Stimulated activated CD8-positive, alpha-beta memory T cell treated with anti-CD3 and anti-CD28 coated beads, Interleukin-12 subunit alpha, Interleukin-12 subunit beta, amount 100 ng/mL, for 4 hours (primary cell): Measurements from ENCODE around the gene KREMEN1.
"Not testable (repeated sequence)": the region's sequence is repeated elsewhere in the genome, so short reads cannot be mapped to it uniquely, and the experiment has no call there.

Experiments used
- DNase-seq: peaks from one replicate; pipeline ENCODE4 v3.0.0-alpha.2; 2020; ENCODE audit warnings: low read depth

KREMEN1 gene

DNA sequence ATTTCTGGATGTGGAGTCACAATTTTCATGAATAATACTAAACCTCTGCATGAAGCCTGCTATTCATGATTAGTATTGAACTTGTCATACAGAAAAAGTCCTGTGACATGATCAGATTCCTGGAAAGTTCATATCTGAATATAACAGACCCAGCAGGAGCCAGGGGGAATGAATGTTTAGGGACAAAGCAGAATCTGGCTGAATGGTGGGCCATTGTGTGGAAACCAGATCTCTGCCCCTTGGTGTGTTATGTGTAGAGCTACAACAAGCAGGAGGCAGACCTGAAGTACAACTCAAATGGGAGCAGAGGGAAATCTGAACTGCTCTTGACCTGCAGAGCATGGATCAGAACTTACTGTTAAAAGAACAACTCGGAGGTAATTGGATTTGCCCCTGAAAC is 30.3 kb downstream of the KREMEN1 start:
- DNase-seq, result no peak

DNA sequence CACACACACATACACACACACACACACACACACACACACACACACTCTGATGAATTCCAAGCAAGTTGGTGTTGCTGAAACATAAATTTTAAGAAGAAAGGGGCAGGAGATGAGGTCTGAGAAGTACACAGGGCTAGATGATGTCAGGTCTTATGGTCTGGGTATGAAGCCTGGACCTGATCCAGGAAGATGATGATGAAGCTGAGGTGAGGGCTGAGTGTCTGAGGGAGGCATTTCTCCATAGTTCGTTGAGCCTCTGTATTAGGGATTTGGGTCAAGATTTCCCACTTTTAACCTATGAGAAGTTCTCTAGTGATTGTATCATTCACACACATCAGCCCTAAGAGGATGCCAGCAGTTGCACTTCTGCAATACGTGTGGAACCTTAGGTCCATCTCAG is 32.6 kb downstream of the KREMEN1 start:
- no peak for DNase-seq

DNA sequence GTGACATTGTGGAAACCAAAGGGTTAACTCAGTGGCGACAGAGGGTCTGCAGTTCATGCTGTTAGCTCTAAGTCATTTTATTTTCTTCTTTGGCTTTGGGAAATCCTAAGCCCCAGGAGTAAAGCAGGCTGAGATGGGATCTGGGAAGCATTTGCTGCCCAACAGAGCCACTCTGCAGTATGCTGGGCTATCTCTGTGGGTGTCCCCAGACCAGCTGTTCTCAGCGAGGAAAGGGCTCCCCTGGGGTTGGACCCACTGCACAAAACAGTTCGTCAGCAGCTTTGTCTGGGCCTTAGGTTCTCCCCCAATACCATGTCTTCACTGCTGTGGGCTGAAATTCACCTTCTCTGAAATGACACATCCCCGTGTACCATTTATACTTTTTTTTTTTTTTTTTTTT is 34.0 kb downstream of the KREMEN1 start:
- no peak for DNase-seq

DNA sequence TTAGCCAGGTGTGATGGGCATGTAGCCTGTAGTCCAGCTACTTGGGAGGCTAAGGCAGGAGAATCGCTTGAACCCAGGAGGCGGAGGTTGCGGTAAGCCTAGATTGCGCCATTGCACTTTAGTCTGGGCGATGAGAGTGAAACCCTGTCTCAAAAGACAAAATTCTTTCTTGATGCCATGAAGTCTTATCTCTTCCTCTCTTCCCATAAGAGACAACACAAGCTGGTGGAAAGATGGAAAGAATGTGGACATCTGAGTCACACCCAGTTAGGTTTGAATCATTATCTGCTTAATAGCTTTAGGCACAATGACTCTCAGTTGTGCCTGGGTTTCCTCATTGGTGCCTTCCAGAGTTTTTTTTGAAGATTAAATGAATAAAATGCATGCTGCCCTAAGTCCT is 35.3 kb downstream of the KREMEN1 start:
- no peak for DNase-seq

DNA sequence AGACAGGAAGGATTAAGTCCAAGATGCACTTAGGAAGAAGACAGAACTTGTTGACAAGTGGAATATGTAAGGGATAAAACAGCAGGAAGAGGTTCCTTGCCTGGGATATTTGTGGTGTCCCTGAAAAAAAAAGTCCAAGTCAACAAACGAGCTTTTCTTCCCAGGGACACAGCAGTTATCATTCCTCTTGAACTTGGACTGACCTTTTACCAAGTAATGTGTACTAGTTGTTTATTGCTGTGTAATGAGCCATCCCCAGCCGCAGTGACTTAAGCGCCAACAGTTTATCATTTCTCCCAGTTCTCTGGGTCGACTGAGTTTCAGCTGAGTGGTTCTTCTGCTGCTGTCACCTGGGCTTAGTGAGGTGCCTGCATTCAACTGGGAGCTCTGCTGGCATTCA is 37.0 kb downstream of the KREMEN1 start:
- no peak for DNase-seq

DNA sequence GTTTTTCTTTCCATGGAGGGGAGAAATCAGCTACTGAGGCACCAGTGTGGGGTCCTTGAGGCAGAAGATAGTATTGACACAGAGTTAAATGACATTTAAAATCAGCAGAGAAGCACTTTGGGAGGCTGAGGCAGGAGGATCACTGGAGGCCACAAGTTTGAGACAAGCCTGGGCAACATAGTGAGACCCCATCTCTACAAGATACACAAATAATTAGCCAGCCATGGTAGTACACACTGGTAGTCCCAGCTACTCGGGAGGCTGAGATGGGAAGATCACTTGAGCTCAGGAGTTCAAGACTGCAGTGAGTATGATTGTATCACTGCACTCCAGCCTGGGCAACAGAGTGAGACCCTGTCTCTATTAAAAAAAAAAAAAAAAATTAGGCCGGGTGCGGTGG is 38.1 kb downstream of the KREMEN1 start:
- DNase-seq, result no peak

DNA sequence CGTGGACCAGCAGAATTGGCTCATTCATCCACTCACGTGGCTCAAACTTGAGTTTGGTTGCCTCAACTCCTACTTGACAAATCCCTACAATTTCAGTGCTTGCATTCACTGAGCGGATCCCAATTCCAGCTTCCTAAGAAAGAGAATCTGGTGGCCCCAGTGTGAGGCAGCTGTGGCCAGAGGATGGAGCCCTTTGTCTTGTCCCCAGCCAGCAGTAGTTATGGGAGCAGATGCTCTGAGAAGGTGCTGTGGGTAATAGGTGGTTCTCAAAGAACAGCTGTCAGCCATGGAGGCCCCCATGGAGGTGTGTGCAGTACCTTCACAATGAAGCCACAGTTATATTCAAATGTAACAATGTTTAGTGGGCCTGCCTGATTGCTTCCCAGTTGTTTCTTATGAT is 39.3 kb downstream of the KREMEN1 start:
- no peak for DNase-seq

DNA sequence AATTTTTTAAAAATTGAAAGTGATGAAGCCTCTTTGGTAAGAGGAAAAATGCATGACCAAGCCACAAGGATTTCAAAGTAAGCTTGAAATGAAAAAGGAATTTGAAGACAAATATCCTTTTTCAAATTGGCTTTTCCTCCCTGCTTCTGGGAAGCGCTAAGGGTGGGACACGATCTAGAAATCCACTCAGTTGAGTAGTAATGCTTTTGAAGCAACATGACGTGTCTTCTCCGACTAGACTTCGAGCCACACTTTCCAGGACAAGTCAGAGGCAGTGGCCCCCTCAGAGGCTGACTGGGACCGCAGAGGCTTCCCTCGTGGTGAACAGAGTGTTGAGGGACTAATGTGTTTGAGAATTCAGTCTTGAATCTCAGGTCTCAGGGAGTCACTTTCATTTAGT is 39.8 kb downstream of the KREMEN1 start:
- DNase-seq, result no peak

DNA sequence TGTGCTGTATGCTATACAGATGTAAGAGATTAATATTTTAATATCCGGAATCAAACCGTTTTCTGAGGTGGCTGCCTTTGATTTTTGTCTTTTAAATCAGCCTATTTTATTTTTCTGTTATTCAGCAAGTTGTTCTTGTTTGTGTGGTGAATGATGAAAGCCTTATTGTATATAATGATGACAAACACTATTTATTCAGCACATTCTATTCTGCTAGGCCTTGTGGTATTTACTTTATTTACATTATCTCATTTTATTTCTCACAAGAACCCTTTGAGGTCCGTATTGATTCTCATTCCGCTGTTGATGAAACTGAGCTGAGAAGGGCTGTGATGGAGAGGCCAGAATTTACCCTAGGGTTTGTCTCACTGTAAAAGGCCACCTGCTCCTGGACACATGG is 40.5 kb downstream of the KREMEN1 start:
- no peak for DNase-seq

DNA sequence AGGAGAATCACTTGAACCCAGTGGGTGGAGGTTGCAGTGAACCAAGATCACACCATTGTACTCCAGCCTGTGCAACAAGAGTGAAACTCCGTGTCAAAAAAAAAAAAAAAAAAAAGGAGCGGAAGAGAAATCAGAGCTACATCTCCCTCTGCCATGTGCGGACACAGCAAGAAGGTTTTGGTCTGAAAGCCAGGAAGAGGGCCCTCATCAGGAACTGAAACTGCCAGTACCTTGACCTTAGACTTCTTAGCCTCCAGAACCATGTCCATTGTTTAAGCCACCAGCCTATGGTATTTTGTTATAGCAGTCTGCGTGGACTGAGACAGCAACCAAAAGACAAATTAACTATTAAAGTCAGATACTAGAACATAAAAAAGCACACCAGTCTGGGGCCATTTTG is 41.6 kb downstream of the KREMEN1 start:
- no peak for DNase-seq

DNA sequence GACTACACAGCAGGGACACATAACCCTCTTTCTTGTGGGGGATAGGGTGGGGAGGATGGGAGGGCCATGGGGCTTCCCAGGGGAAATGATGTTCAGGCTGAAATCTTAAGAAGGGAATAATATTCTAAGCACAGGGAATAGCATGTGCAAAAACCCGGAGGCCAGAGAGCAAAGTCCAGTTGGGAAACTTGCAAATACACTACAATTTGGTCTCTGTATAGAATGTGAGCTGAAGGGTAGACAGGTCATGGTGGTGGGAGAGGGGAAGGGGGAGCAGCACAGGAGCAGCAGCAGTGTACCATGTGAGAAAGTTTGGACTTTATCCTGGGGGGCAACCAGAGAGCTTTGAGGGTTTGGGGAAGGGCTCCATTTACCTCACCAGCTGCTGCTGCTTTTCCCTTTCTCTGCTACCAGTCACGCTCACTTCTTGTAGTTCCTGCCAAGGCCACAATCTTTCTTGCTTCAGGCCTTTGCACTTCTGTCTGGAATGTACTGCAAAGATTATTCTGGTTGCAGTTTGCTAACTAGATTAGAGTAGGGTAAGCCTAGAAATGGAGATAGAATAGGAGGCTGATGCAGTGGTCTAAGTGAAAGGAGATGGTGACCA is 43.0 kb downstream of the KREMEN1 start:
- no peak for DNase-seq

DNA sequence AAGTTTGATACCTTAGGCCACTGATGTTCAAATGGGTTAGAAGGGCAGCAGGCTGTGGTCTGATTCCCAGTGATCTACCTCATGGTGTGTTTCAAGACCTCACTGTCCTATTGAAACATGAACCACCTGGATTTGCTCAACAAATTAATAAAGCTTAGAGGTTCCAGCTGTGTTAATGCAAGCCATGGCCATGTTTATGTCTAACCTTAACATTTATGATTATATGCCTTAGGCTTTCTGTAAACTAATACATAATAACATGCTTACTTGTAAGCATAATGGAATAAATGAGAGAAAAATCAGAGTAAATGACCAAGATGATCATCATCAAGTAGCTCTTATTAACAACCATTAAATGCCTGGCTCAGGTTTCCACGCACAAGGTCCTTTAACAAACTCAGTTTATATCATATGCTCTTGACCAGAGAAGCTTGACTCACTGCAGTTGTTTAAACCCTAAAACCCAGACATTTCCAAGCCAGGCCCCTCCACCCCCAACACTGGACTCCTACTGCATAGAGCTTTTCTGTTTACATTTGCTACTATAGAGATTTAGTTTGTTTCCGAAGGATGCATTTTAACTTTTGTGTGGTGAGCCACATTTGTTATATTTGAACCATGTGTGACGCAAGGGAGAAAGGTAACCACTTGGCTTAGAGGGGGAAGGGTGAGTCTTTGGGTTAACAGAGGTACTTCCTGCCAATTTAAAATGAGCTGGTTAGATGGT is 43.7 kb downstream of the KREMEN1 start:
- DNase-seq, result no peak

DNA sequence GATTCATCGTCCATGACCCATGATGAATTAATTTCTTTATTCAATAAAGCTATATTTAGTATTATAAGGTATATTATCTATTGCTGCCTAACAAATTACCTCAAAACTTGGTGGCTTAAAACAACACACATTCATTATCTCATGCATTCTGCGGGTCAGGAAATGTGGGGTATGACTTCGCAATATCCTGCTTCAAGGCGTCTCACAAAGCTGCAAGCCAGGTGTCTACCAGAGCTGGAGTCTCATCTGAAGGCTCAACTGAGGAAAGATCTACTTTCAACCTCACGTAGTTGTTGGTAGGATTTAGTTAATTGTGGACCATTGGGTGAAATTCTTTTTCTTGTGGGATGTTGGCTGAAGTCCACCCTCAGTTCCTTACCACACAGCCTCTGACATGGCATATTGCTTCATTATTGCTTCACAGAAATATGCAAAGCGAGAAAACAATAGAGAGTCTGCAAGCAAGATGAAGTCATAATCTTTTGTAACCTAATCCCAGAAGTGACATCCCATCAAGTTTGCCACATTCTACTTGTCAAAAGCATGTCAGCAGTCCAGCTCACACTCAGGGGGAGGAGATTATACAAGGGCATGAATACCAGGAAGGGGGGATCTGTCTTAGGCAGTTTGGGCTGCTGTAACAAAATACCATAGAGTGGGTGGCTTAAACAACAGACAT is 45.1 kb downstream of the KREMEN1 start:
- DNase-seq, result no peak

DNA sequence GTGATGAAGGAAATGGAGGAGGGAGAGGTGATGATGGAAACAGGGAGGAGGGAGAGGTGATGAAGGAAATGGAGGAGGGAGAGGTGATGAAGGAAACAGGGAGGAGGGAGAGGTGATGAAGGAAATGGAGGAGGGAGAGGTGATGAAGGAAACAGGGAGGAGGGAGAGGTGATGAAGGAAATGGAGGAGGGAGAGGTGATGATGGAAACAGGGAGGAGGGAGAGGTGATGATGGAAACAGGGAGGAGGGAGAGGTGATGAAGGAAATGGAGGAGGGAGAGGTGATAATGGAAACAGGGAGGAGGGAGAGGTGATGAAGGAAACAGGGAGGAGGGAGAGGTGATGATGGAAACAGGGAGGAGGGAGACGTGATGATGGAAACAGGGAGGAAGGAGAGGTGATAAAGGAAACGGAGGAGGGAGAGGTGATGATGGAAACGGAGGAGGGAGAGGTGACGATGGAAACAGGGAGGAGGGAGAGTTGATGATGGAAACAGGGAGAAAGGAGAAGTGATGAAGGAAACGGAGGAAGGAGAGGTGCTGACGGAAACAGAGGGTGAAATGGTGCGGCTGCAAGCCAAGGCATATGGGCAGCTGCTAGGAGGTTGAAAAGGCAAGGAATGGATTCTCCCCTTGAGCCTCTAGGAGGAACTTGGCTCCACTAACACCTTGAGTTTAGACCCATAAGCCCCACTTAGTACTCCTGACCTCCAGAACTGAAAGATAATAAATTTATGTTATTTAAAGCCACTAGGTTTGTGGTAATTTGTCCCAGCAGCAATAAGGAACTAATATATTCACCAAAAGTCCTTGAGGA is 47.5 kb downstream of the KREMEN1 start:
- not testable (repeated sequence) for DNase-seq

DNA sequence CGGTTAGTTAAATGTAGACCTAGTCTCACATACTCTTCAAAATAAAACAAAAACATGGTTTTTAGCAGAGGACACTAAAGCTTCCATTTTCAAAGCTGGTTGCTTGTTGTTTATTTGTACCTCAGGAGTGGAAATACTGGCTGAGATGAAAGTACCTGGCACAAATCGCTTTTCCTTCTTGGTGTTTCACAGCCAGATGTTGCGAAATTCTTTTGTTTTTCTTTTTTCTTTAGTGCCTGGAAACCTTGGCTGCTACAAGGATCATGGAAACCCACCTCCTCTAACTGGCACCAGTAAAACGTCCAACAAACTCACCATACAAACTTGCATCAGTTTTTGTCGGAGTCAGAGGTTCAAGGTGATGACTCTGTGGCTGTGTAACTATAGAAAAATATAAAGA is 48.3 kb downstream of the KREMEN1 start:
- no peak for DNase-seq

DNA sequence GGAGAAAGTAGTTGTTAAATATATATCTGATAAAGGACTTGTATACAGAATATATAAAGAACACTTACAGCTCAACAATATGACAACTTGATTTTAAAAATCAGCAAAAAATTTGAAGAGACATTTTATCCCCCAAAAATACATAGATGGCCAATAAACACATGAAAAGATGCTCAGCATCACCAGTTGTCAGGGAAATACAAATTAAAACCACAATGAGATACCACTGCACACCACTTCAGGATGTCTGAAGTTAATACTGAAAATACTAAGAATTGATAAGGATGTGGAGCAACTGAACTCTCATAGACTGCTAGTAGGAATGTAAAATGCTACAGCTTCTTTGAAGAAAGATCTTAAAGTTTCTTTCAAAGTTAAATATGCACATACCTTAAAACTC is 49.2 kb downstream of the KREMEN1 start:
- DNase-seq, result no peak

DNA sequence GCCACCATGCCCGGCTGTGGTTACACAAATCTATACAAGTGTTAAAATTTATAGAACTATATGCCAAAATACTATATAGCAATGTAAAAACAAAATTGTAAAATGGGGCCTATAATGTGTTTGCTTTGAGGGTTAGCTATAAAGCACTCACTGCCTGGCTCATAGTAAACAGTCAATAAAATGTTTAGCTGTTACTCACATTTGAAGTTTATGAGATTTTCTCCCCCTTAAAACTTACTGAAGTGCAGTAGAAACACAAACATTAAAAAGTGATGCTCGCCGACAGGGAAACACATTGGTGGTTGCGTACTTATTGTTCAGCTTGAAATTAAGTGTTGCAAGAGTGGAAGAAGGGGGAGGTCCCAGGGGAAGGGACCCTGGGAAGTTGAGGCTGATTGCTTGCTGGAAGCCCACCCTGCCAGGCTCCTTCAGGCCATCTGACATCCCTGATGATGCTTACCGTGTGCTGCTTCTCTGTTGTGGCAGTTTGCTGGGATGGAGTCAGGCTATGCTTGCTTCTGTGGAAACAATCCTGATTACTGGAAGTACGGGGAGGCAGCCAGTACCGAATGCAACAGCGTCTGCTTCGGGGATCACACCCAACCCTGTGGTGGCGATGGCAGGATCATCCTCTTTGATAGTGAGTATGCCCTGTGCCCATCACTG is 52.1 kb downstream of the KREMEN1 start:
- no peak for DNase-seq

DNA sequence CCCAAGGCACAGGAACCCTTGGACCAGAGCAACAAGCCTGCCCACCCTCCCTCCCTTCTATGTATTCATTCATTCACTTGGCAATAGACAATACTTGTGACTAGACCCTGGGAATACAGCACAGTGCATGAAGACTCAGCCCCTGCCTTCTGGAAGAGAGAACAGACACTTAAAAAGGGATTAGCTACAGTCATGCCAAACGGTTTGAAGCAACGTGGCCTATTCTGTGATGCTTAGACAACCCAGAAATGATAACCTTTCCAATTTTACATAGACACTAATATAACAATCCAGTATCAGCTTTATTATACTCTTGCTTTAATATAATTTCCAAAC is 52.6 kb downstream of the KREMEN1 start:
- DNase-seq, result no peak

DNA sequence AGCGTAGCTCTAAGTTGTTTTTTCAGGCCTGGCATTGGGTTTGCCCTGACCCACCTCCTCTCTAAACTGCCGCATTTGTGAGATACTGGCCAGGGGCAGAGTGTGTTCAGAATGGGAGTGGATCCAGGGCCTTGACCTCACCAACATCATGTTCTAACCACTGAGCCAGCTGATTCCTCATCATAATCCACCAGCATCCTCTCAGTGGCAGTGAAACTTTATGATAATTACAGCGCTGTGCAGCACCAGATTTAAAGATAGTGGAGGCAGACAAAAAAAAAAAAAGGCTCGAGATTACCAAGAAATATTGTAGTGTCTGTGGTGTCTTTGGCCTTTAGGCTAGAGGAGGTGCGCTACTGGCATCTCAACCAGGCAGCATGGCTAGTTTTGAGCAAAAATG is 53.0 kb downstream of the KREMEN1 start:
- no peak for DNase-seq

DNA sequence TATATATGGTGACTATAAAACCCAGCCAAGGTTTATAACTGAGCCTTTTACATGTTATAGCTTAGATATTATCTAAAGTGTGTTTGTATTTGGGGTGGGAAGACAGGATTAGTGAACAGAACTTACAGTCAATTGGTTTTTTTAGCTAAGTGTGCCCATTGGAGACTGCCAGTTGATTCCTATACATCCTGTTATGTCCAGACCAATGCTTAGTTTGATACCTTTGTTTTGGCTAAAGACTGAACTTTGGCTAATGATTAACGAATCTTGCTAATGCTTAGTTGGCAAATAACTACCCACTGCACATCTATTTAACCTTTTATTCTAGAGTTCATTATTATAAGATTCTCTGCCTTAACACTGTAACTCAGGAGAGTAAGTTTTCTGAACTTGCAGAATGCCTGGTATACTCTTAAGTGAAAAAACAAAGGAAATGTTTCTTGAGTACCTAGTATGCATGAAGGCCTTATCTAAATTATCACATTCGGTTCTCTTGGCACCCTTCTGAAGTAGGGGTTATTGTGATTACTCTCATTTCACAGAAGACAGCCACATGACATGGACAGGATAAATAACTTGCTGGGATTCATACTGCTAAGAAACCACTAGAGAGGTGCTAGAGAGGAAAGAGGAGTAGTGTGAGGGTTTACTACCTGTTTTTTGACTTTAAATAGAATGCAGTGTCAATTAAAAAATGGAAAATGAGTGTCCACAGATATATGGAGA is 54.0 kb downstream of the KREMEN1 start:
- DNase-seq, result no peak
